GM19324 (cell line): ENCODE data around the gene PLEK2.
"Not testable (repeated sequence)": the region's sequence is repeated elsewhere in the genome, so short reads cannot be mapped to it uniquely, and the experiment has no call there.

Experiments used
- ATAC-seq: cut with Tn5 transposase; IDR thresholded peaks from one replicate; pipeline ENCODE4 v1.9.1; 2021; ENCODE audit warnings: mild to moderate bottlenecking, moderate library complexity; ENCODE audit not compliant: unreplicated experiment, low FRiP score

Gene PLEK2, protein sequence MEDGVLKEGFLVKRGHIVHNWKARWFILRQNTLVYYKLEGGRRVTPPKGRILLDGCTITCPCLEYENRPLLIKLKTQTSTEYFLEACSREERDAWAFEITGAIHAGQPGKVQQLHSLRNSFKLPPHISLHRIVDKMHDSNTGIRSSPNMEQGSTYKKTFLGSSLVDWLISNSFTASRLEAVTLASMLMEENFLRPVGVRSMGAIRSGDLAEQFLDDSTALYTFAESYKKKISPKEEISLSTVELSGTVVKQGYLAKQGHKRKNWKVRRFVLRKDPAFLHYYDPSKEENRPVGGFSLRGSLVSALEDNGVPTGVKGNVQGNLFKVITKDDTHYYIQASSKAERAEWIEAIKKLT

GRCh38 chr14:67411820-67412421 is at the start of gene PLEK2:
Gene PLEK2, minus strand, starts transcription at chr14:67412165. Its CDS starts 106 bp downstream, at chr14:67412059.
- ATAC-seq, result no peak

DNA sequence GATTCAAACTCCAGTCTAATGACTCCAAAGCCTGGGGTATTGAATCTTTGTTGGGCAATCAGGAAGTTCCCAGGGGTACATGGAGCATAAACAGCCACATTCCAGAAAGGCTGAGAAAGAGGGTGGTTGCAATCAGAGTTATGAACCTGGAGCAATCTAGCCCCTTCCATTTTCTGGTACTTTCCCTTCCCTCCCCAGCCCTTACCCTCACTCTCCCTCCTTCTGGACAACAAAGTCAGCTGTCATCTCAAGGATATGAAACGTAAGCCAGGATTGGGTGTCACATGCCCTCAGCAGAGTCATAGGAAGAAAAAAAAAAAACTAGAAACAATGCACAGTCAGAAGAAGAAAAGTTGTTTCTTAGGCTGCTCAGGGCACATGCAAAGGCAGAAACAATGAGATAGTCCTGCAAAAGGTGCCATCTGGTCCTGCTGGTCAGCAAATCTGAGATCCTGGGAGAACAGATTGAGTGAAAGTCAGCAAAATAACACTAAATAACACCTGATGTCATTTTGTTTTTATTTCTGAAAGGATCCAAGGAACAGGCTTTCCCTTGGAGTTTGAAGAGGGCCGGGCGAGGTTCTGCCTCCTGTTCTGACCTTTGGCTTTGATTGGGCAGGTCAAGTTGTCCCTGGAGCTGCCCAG is 49.5 kb upstream of the PLEK2 start:
- no peak for ATAC-seq

DNA sequence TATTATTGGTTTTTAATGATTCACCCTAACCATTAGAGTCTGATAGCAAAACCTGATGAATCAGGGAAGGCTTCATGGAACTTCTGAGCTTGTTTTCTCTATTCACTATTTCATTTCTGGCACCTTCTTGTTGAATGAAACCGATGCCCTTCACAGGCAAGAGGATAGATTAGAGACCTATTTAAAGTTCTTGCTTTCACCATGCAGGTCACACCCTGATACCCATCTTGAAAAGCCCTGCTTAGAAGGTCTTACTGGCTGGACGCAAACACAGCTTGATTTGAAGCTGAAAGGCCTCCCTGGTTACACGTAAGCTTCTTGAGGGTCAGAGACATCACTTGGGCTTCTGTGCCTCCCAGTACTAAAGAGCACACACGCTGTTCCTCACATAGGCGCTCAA is 47.4 kb upstream of the PLEK2 start:
- ATAC-seq, result no peak

- ATAC-seq, result no peak
Observed at GRCh38 chr14:67457782-67458181, 45.8 kb upstream of the PLEK2 start.

DNA sequence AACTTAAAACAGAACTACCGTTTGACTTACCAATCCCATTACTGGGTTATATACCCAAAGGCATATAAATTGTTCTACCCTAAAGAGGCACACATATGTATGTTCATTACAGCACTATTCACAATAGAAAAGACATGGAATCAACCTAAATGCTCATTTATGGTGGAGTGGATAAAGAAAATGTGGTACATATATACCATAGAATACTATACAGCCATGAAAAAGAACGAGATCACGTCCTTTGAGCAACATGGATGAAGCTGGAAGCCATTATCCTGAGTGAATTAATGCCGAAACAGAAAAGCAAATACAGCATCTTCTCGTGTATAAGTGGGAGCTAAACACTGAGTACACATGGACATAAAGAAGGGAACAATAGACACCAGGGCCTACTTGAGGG is 44.8 kb upstream of the PLEK2 start:
- ATAC-seq, result no peak

- ATAC-seq, result no peak
Observed at GRCh38 chr14:67453575-67454300, 41.8 kb upstream of the PLEK2 start.

- ATAC-seq, result not testable (repeated sequence)
Observed at GRCh38 chr14:67451667-67452066, 39.7 kb upstream of the PLEK2 start.

DNA sequence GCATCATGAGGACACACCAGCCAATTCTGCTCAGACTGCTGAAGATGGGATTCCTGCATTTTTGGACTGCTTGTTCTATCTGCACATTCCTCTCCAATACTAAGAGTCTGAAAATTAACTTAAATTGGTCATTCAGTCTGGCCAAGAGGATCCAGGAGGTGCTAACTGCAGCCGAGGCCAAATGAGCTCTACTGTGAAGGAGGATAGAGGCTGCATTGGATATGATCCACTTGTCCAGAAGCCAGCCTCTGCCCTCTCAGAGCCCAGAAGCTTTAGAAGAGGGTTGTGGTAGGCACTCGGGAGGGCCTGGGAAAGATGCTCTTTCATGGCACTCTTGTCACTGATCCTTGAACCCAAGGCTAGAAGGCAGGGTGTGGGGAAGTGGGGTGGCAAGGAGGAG is 37.1 kb upstream of the PLEK2 start:
- ATAC-seq, result no peak

DNA sequence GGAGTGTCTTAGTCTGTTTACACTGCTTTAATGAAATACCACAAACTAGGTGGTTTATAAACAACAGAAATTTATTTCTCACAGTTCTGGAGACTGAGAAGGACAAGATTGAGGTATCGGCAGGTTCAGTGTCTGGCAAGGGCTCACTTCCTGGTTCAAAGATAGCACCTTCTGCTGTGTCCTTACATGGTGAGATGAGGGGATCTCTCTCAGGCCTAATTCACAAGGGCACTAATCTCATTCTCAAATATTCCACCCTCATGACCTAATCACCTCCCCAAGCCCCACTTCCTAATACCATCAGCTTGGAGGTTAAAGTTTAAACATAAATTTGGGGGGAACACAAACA is 35.0 kb upstream of the PLEK2 start:
- no peak for ATAC-seq

DNA sequence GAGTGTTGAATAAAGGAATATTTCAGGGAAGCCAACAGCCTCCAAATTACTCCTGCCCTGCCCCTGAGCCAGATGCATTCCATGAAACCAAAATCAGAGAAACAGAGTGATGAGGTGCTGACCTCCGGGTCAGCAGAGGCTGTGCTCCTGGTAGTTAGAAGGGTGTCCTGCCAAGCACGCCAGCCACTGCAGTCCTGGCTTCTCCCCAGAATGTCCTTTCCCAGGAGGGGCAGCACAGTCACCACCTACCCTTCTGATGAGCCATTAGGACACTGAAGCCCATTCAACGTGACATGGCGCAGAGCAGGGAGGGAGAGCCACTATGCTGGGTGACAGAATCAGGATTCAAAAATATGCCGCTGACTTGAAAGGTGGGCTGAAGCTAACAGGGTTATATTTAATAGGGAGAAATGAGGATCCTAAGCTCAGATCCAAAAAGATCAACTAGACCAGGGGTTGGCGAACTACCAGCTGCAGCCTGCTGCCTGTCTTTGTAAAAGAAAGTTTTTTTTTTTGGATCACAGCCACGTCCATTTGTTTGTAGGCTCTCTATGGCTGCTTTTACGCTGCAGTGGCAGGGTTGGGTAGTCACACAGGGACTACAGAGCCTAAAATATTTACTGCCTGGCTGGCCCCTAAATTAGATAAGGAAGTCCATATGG is 34.5 kb upstream of the PLEK2 start:
- ATAC-seq, result no peak

DNA sequence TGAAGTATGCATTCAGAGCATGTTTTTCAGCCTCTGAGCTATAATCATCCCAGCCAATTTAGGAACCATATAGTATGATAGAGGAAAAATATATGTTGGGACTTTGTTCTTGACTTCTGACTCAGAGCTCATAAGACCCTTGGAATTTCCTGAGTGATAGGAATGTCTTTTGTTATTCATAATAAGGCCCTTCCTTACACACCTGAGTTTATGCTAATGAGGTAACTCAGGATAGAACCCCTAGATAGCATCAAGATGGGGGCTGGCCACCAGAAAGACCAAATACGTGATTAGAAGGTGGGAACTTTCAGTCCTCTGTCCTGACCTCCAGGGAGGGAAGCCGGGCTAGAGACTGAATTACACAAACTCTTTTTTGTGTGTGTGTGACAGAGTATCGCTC is 32.4 kb upstream of the PLEK2 start:
- ATAC-seq, result no peak

DNA sequence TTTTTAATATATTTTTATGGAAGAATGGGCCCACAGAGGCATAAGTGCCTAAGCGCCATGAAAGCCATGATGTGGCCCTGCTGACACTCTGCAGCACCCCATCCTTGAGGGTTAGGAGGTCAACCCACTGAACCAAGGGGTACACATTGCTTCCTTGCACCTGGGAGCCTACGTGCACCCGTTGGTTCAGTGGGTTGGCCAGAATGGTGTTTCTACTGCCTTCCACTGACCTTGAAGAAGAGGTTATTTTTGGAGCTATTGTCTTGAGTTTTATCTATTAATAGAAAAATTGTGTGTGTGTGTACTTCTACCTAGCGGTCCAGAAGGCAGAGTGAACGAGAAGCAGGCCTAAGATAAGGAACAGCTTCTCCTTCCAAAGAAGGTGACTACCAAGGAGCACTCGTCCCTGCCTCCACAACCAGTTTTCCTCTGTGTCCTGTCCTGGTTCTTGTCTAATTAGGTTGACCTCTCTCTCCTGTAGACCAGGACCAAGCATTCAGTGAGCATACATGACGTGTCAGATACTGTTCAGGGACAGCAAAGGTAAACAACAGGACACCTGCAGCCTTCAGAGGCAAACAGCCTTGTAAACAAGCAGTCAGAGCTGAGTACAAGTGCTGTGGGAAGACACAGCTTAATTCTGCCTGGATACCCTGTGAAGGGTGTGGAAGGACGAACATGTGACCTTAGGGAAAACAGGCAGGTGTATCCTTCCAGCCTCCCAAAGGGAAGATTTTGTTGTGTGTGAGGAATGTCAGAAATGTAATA is 30.4 kb upstream of the PLEK2 start:
- no peak for ATAC-seq

DNA sequence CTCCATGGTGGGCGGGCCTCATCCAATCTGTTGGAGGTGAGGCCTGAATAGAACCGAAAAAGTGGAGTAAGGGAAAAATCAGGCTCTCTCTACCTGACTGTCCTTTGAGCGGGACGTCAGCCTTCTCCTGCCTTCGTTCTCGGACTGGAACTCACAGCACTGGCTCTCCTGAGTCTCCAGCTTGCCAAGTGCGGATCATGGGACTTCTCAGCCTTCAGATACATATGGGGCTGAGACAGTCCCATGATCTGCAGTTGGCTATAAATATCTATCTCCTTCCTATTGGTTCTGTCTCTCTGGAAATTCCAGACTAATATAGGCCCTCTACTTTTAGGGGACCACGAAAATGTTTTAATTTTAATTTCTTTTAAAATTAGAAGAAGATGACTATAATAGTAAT is 29.7 kb upstream of the PLEK2 start:
- no peak for ATAC-seq

DNA sequence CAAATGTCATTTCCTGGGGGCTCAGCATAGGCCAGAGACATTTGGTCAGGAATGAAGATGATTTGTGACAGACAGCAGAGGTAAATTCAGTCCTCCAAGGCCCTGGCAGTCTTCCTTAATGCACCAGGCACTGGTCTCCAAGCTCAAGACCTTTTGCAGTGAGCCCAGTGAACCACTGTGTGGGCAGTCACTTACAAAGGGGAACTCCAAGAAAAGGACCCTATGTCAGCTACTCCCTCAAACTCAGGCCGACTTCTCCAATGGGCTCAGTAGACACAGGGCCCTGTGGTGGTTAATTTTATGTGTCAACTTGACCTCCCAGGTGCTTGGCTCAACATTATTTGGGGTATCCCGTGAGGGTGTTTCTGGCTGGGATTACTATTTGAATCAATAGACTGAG is 29.3 kb upstream of the PLEK2 start:
- no peak for ATAC-seq

GRCh38 chr14:67440513-67440912 is 28.5 kb upstream of the PLEK2 start:
- ATAC-seq, result no peak

- no peak for ATAC-seq
Observed at GRCh38 chr14:67438969-67439368, 27.0 kb upstream of the PLEK2 start.

DNA sequence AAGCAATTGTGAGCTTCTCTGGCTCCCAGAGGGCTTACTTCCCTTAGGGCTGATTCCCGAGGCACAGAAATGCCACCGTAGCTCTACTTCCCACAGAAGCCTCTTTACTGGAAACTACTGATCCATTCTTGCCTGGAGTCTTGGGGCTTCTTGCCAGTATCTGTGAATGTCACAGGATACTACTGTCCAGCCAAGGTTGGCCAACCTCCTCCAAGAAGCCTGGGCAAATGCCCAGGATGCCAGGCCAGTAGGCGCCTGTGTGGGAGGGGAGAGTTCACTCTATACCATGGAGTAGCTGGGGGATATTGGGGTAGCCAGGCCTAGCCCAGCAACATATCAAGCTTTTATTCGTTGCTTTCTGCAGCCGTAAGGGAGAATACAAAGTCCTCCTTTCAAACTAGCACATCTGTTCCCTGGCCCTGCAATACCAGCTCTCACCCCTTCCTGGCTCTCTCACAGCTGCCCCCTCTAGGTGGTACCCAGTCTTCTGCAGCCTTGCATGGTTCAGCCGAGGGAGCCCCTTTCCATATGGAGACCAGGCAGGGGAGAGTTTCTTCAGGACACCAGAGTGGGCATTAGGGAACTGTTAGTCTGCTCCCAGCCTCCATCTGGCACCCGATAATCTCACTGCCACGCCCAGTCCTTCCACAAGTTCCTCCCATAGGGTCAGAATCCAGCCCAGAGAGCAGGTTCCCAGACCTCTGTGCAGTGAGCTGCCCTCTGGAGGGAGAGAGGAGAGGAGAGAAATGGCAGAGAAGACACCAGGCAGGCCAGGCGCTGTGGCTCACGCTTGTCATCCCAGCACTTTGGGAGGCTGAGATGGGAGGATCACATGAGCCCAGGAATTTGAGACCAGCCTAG is 24.3 kb upstream of the PLEK2 start:
- no peak for ATAC-seq

DNA sequence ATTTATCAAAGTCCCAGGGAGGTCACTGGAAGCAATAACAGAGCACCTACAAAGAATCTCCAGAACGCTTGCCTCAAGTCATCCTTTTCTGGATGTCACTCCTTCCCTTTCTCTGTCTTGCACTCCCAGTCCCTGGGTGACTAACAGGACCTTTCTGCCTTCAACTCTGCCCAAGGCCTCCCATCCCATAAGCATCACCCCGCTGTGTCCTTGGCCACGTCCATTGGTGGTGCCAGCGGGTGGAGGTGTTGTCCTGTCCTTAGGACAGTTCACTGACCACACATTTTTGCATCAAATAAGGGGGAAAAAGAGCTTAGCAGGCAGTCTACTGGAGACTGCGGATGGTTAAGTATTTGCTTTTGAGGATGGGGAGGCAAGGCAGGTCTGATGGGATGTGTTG is 23.6 kb upstream of the PLEK2 start:
- no peak for ATAC-seq

GRCh38 chr14:67432050-67432564 is 20.1 kb upstream of the PLEK2 start:
- ATAC-seq, result no peak
